Measurements from ENCODE around the gene FOXP1. TPM values are rescaled to one million over a fixed set of nuclear protein-coding genes. Genes with fewer than 3 reads are reported as not detected.

Gene FOXP1
- polyA plus RNA-seq, 1 donor from 2014 or later, result 5.6 TPM

- no peaks in the 10 kb centered on the region for H3K9me3 ChIP-seq (ENCODE audit: low read length)
- no peak overlapping the region for H3K9ac ChIP-seq (ENCODE audit: low read length)
- no peak overlapping the region for H3K4me2 ChIP-seq (ENCODE audit: low read length)
- H3K79me2 ChIP-seq (replicated peaks; ENCODE audit: insufficient read depth, low read length), result no peaks in the 10 kb centered on the region
- no peaks in the 10 kb centered on the region for H3F3A ChIP-seq (ENCODE audit: insufficient read depth, low read length, poor library complexity, severe bottlenecking)
- H3K27me3 ChIP-seq (ENCODE audit: insufficient read depth, low read depth, low read length), result no peaks in the 10 kb centered on the region
- H3K27ac ChIP-seq (ENCODE audit: low read length), result no peak overlapping the region
- TF ChIP-seq CTCF (IDR thresholded peaks at IDR 0.05; ENCODE audit: poor library complexity, severe bottlenecking) (no peak), TAF1 (IDR thresholded peaks at IDR 0.05; ENCODE audit: low read depth) (no peak), SMC3 (conservative IDR thresholded peaks at IDR 0.05; ENCODE audit: poor library complexity) (no peak), REST (IDR thresholded peaks at IDR 0.05; ENCODE audit: borderline replicate concordance) (no peak), EZH2 (IDR thresholded peaks at IDR 0.05; ENCODE audit: borderline replicate concordance, insufficient read depth, low read length, poor library complexity, severe bottlenecking) (no peak), EP300 (conservative IDR thresholded peaks at IDR 0.05; ENCODE audit: poor library complexity, severe bottlenecking) (no peak), RAD21 (conservative IDR thresholded peaks at IDR 0.05) (no peak), MXI1 (conservative IDR thresholded peaks at IDR 0.05; ENCODE audit: poor library complexity, severe bottlenecking) (no peak), POLR2AphosphoS5 (IDR thresholded peaks at IDR 0.05) (no peak)
- H3K9me2 ChIP-seq (ENCODE audit: insufficient read depth, low read length), result no peaks in the 10 kb centered on the region
- H3K36me3 ChIP-seq (ENCODE audit: insufficient read depth, low read length), result no peaks in the 10 kb centered on the region
- no peak overlapping the region for H2AFZ ChIP-seq (ENCODE audit: low read depth, low read length)
- no peak overlapping the region for H3K4me3 ChIP-seq (ENCODE audit: low read length)
- H4K20me1 ChIP-seq (ENCODE audit: insufficient read depth), result no peaks in the 10 kb centered on the region
Measured at GRCh38 chr3:71500696-71501095, 82.8 kb downstream of the FOXP1 start.

- no peaks in the 10 kb centered on the region for H3K36me3 ChIP-seq (ENCODE audit: insufficient read depth, low read length)
- no peak overlapping the region for H3K4me2 ChIP-seq (ENCODE audit: low read length)
- H3K27me3 ChIP-seq (ENCODE audit: insufficient read depth, low read depth, low read length), result no peaks in the 10 kb centered on the region
- no peak overlapping the region for H3K9ac ChIP-seq (ENCODE audit: low read length)
- H3F3A ChIP-seq (ENCODE audit: insufficient read depth, low read length, poor library complexity, severe bottlenecking), result no peaks in the 10 kb centered on the region
- no peaks in the 10 kb centered on the region for H3K9me2 ChIP-seq (ENCODE audit: insufficient read depth, low read length)
- H4K20me1 ChIP-seq (ENCODE audit: insufficient read depth), result no peaks in the 10 kb centered on the region
- H3K27ac ChIP-seq (ENCODE audit: low read length), result no peak overlapping the region
- no peaks in the 10 kb centered on the region for H3K79me2 ChIP-seq (replicated peaks; ENCODE audit: insufficient read depth, low read length)
- H2AFZ ChIP-seq (ENCODE audit: low read depth, low read length), result no peak overlapping the region
- TF ChIP-seq EP300 (conservative IDR thresholded peaks at IDR 0.05; ENCODE audit: poor library complexity, severe bottlenecking) (no peak), REST (IDR thresholded peaks at IDR 0.05; ENCODE audit: borderline replicate concordance) (no peak), TAF1 (IDR thresholded peaks at IDR 0.05; ENCODE audit: low read depth) (no peak), CTCF (IDR thresholded peaks at IDR 0.05; ENCODE audit: poor library complexity, severe bottlenecking) (no peak), POLR2AphosphoS5 (IDR thresholded peaks at IDR 0.05) (no peak), EZH2 (IDR thresholded peaks at IDR 0.05; ENCODE audit: borderline replicate concordance, insufficient read depth, low read length, poor library complexity, severe bottlenecking) (no peak), MXI1 (conservative IDR thresholded peaks at IDR 0.05; ENCODE audit: poor library complexity, severe bottlenecking) (no peak), SMC3 (conservative IDR thresholded peaks at IDR 0.05; ENCODE audit: poor library complexity) (no peak), RAD21 (conservative IDR thresholded peaks at IDR 0.05) (no peak)
- no peaks in the 10 kb centered on the region for H3K9me3 ChIP-seq (ENCODE audit: low read length)
- no peak overlapping the region for H3K4me3 ChIP-seq (ENCODE audit: low read length)
Measured at GRCh38 chr3:71499227-71499876, 84.2 kb downstream of the FOXP1 start.
